ENCODE data around the gene ITGB5. TPM values are rescaled to one million over a fixed set of nuclear protein-coding genes. Genes with fewer than 3 reads are reported as not detected.

Gene ITGB5
- total RNA-seq, 2 experiments from 2014 or later, result not detected

GRCh38 chr3:124841517-124841916, 45.6 kb downstream of the ITGB5 start:
- no peaks in the 10 kb centered on the region for H4K20me1 ChIP-seq (ENCODE audit: insufficient read depth, low read length)
- H3K36me3 ChIP-seq (ENCODE audit: insufficient read depth, low read length), result no peaks in the 10 kb centered on the region
- H3K9me2 ChIP-seq (ENCODE audit: insufficient read depth, low read length), result no peaks in the 10 kb centered on the region
- no peaks in the 10 kb centered on the region for H3K9me3 ChIP-seq (ENCODE audit: low read length)
- no peak overlapping the region for H3K27ac ChIP-seq (ENCODE audit: low read depth, low read length, poor library complexity, severe bottlenecking)
- intact Hi-C loops (cut with micrococcal nuclease; ENCODE audit: unreplicated experiment), result no loop called here
- no TSS peak for BruUV-seq (replicated peaks)
- H2AFZ ChIP-seq (ENCODE audit: low read length), result no peak overlapping the region
- no peak overlapping the region for H3K4me2 ChIP-seq (ENCODE audit: low read length)
- no peak overlapping the region for H3K4me3 ChIP-seq (ENCODE audit: low read depth, low read length, poor library complexity, severe bottlenecking)
- no peaks in the 10 kb centered on the region for H3K4me1 ChIP-seq (ENCODE audit: insufficient read depth, low read length, poor library complexity, severe bottlenecking)
- ChIA-PET CTCF (ENCODE audit: unreplicated experiment) (no interaction called here), POLR2A (no interaction called here)
- DNase-seq (ENCODE audit: low spot score), result no peak
- TF ChIP-seq CTCF (conservative IDR thresholded peaks at IDR 0.05; ENCODE audit: low read length) (no peak), EZH2phosphoT487 (IDR thresholded peaks at IDR 0.05; ENCODE audit: borderline replicate concordance, low read depth, low read length) (no peak)
- no peaks in the 10 kb centered on the region for H3K79me2 ChIP-seq (ENCODE audit: insufficient read depth, low read depth, low read length)

- Histone ChIP-seq H4K20me1 (ENCODE audit: insufficient read depth, low read length) (no peaks in the 10 kb centered on the region), H3K4me3 (ENCODE audit: low read depth, low read length, poor library complexity, severe bottlenecking) (no peak overlapping the region), H3K27ac (ENCODE audit: low read depth, low read length, poor library complexity, severe bottlenecking) (no peak overlapping the region), H3K36me3 (ENCODE audit: insufficient read depth, low read length) (no peaks in the 10 kb centered on the region), H3K4me2 (ENCODE audit: low read length) (no peak overlapping the region), H3K9me3 (ENCODE audit: low read length) (no peaks in the 10 kb centered on the region), H3K4me1 (ENCODE audit: insufficient read depth, low read length, poor library complexity, severe bottlenecking) (no peaks in the 10 kb centered on the region), H3K9me2 (ENCODE audit: insufficient read depth, low read length) (no peaks in the 10 kb centered on the region), H3K79me2 (ENCODE audit: insufficient read depth, low read depth, low read length) (no peaks in the 10 kb centered on the region), H2AFZ (ENCODE audit: low read length) (no peak overlapping the region)
- ChIA-PET POLR2A (interaction anchor here (0.7 kb wide), 1 partner anchor 22 kb away, joined by 3 read pairs; no protein-coding TSS in a partner anchor), CTCF (ENCODE audit: unreplicated experiment) (no interaction called here)
- no TSS peak for BruUV-seq (replicated peaks)
- no peak for DNase-seq (ENCODE audit: low spot score)
- TF ChIP-seq CTCF (conservative IDR thresholded peaks at IDR 0.05; ENCODE audit: low read length), result no peak
- no peak for TF ChIP-seq EZH2phosphoT487 (IDR thresholded peaks at IDR 0.05; ENCODE audit: borderline replicate concordance, low read depth, low read length)
- intact Hi-C loops (cut with micrococcal nuclease; ENCODE audit: unreplicated experiment), result no loop called here
These were observed 46.8 kb downstream of the ITGB5 start for GRCh38 chr3:124840331-124840730.

GRCh38 chr3:124839896-124840295, 47.3 kb downstream of the ITGB5 start:
- TF ChIP-seq EZH2phosphoT487 (IDR thresholded peaks at IDR 0.05; ENCODE audit: borderline replicate concordance, low read depth, low read length) (no peak), CTCF (conservative IDR thresholded peaks at IDR 0.05; ENCODE audit: low read length) (no peak)
- no peaks in the 10 kb centered on the region for H4K20me1 ChIP-seq (ENCODE audit: insufficient read depth, low read length)
- H3K36me3 ChIP-seq (ENCODE audit: insufficient read depth, low read length), result no peaks in the 10 kb centered on the region
- H3K27ac ChIP-seq (ENCODE audit: low read depth, low read length, poor library complexity, severe bottlenecking), result no peak overlapping the region
- H3K4me1 ChIP-seq (ENCODE audit: insufficient read depth, low read length, poor library complexity, severe bottlenecking), result no peaks in the 10 kb centered on the region
- no peaks in the 10 kb centered on the region for H3K9me3 ChIP-seq (ENCODE audit: low read length)
- DNase-seq (ENCODE audit: low spot score), result no peak
- no peak overlapping the region for H3K4me2 ChIP-seq (ENCODE audit: low read length)
- H3K79me2 ChIP-seq (ENCODE audit: insufficient read depth, low read depth, low read length), result no peaks in the 10 kb centered on the region
- H2AFZ ChIP-seq (ENCODE audit: low read length), result no peak overlapping the region
- ChIA-PET CTCF (ENCODE audit: unreplicated experiment) (no interaction called here), POLR2A (no interaction called here)
- no TSS peak for BruUV-seq (replicated peaks)
- no peak overlapping the region for H3K4me3 ChIP-seq (ENCODE audit: low read depth, low read length, poor library complexity, severe bottlenecking)
- intact Hi-C loops (cut with micrococcal nuclease; ENCODE audit: unreplicated experiment), result no loop called here
- H3K9me2 ChIP-seq (ENCODE audit: insufficient read depth, low read length), result no peaks in the 10 kb centered on the region
